Keratinocyte (primary cell): ENCODE data around the gene MYO1C. TPM values are rescaled to one million over a fixed set of nuclear protein-coding genes. Genes with fewer than 3 reads are reported as not detected.

Source experiments
- DNase-seq: peaks from one replicate; pipeline ENCODE4 v3.0.0-alpha.2; 2011; ENCODE audit warnings: low read depth, missing footprints, low spot score
- FAIRE-seq: peaks from 2 replicates; lab custom pipeline; 2011; peaks lifted over from hg19 to GRCh38; lab: Jason Lieb, UNC
- H2AFZ ChIP-seq: 2 replicates; pipeline ENCODE4 v1.6.0; 2012; ENCODE audit warnings: low read length, control low read depth, inconsistent platforms; ENCODE audit not compliant: control insufficient read depth
- H3K27ac ChIP-seq: 2 replicates; pipeline ENCODE4 v1.5.1; 2011; ENCODE audit warnings: low read length; ENCODE audit not compliant: control insufficient read depth, insufficient read depth
- H3K27me3 ChIP-seq: 3 replicates; pipeline ENCODE4 v1.6.0; 2011; ENCODE audit warnings: low read length; ENCODE audit not compliant: control insufficient read depth, insufficient read depth; ENCODE audit errors: extremely low read depth
- H3K36me3 ChIP-seq, 2 experiments: 2 replicates in 1 of 2; 3 replicates in 1 of 2; pipeline ENCODE4 v1.5.1; 2011; ENCODE audit warnings: low read length in 2 of 2, mild to moderate bottlenecking in 1 of 2; ENCODE audit not compliant: control insufficient read depth in 2 of 2, insufficient read depth in 2 of 2; ENCODE audit errors: extremely low read depth in 1 of 2
- H3K4me1 ChIP-seq: 3 replicates; pipeline ENCODE4 v1.5.1; 2011; ENCODE audit warnings: low read length; ENCODE audit not compliant: control insufficient read depth, insufficient read depth; ENCODE audit errors: extremely low read depth
- H3K4me2 ChIP-seq: 3 replicates; pipeline ENCODE4 v1.6.0; 2011; ENCODE audit warnings: low read depth, low read length; ENCODE audit not compliant: control insufficient read depth, insufficient read depth; ENCODE audit errors: extremely low read depth
- H3K4me3 ChIP-seq, 3 experiments: fragments of 200-600 bp in 1 of 3; sonication (generic) in 1 of 3; 2 replicates in 2 of 3; 3 replicates in 1 of 3; pipeline ENCODE4 v1.5.1; 2011 to 2016; ENCODE audit warnings: low read length in 3 of 3, mild to moderate bottlenecking in 3 of 3, control low read depth in 2 of 3, inconsistent platforms in 1 of 3, low read depth in 1 of 3, mixed read lengths in 1 of 3, mixed run types in 1 of 3, moderate library complexity in 1 of 3; ENCODE audit not compliant: control insufficient read depth in 2 of 3, insufficient read depth in 2 of 3; ENCODE audit errors: extremely low read depth in 1 of 3
- H3K79me2 ChIP-seq: 2 replicates; pipeline ENCODE4 v1.6.0; 2012; ENCODE audit warnings: low read length; ENCODE audit not compliant: control insufficient read depth, insufficient read depth
- H3K9ac ChIP-seq: 3 replicates; pipeline ENCODE4 v1.6.0; 2011; ENCODE audit warnings: low read length; ENCODE audit not compliant: control insufficient read depth, insufficient read depth; ENCODE audit errors: extremely low read depth
- H3K9me1 ChIP-seq: 3 replicates; pipeline ENCODE4 v1.6.0; 2011; ENCODE audit warnings: low read length; ENCODE audit not compliant: control insufficient read depth, insufficient read depth; ENCODE audit errors: extremely low read depth
- H3K9me3 ChIP-seq: 2 replicates; pipeline ENCODE4 v1.5.1; 2012; ENCODE audit warnings: low read depth, low read length; ENCODE audit not compliant: control insufficient read depth
- H4K20me1 ChIP-seq: 3 replicates; pipeline ENCODE4 v1.6.0; 2011; ENCODE audit warnings: low read length; ENCODE audit not compliant: control insufficient read depth, insufficient read depth; ENCODE audit errors: extremely low read depth
- EZH2 ChIP-seq: IDR thresholded peaks from one replicate; pipeline ENCODE4 v1.6.1; 2012; ENCODE audit warnings: inconsistent platforms, mild to moderate bottlenecking, low read length, moderate library complexity
- dilution Hi-C: fragments of 300-500 bp; cut with MboI; formaldehyde crosslinking; loops from one replicate; pipeline ENCODE4 v1.7.0; 2020; ENCODE audit warnings: low sequenced_read_pairs; ENCODE audit not compliant: extremely low pct_ligation_motif_present
- polyA plus RNA-seq, 5 experiments: library from polyadenylated mRNA; depleted of rRNA in 3 of 5; stranded (reverse) in 3 of 5; stranded (forward) in 1 of 5; unstranded in 1 of 5; fragments of >200 nt; gene quantifications; 1 replicate in 1 of 5; 2 replicates in 3 of 5; 3 replicates in 1 of 5; pipeline versions ENCODE4 v1.2.1 to v1.2.3, GENCODE V29; 2011 to 2012; ENCODE audit warnings: missing spikeins in 2 of 5, low read depth in 1 of 5, low replicate concordance in 1 of 5
- TF ChIP-seq, protein P1 (sequence below), 3 experiments: IDR thresholded peaks in 1 of 3; conservative IDR thresholded peaks in 1 of 3; optimal IDR thresholded peaks in 1 of 3; 2 replicates in 2 of 3; 3 replicates in 1 of 3; pipeline versions ENCODE3 to v1.5.1; 2011; ENCODE audit warnings: low read length in 3 of 3, mild to moderate bottlenecking in 3 of 3, moderate library complexity in 2 of 3, control low read depth in 1 of 3, inconsistent platforms in 1 of 3; ENCODE audit not compliant: insufficient read depth in 2 of 3; ENCODE audit errors: extremely low read depth in 1 of 3

The MYO1C gene
- polyA plus RNA-seq, 1 donor (not counting 4 experiments of a cell fraction or from before 2014, with no cell fraction given): 101 TPM

DNA sequence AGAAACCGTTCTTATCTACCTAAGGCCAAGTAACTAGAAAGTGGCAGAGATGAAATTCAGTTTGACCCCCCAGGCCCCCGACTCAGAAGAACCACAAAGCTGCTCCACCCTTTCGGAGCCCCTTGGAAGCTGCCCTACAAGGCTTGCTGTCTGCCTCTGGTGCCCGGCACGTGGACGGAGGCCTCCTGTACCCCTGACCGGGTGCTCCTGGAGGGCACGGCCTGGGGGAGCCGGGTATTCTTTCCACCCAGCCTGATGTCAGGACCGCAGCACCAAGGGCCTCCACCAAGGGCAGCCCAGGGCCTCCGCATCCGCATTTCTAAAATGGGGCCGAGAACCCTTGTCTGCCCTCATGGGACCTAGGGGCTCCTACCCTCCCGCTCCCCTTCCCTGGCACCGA lies 21.0 kb downstream of the MYO1C start:
- FAIRE-seq (no peak), DNase-seq (no peak)
- H4K20me1 ChIP-seq: no peaks in the 10 kb centered on the region
- H3K36me3 ChIP-seq: peaks cover 36 to 40% of the 10 kb centered on the region in 2 experiments
- H3K9ac ChIP-seq: no peak overlapping the region
- H3K9me3 ChIP-seq: no peaks in the 10 kb centered on the region
- H3K4me3 ChIP-seq: no peak overlapping the region
- H3K9me1 ChIP-seq: no peaks in the 10 kb centered on the region
- H3K27me3 ChIP-seq: no peaks in the 10 kb centered on the region
- dilution Hi-C loops: no loop called here
- no peaks in the 10 kb centered on the region for H3K4me1 ChIP-seq
- no peak overlapping the region for H3K4me2 ChIP-seq
- H3K79me2 ChIP-seq: no peaks in the 10 kb centered on the region
- no peak for TF ChIP-seq EZH2
- TF ChIP-seq, protein P1, sequence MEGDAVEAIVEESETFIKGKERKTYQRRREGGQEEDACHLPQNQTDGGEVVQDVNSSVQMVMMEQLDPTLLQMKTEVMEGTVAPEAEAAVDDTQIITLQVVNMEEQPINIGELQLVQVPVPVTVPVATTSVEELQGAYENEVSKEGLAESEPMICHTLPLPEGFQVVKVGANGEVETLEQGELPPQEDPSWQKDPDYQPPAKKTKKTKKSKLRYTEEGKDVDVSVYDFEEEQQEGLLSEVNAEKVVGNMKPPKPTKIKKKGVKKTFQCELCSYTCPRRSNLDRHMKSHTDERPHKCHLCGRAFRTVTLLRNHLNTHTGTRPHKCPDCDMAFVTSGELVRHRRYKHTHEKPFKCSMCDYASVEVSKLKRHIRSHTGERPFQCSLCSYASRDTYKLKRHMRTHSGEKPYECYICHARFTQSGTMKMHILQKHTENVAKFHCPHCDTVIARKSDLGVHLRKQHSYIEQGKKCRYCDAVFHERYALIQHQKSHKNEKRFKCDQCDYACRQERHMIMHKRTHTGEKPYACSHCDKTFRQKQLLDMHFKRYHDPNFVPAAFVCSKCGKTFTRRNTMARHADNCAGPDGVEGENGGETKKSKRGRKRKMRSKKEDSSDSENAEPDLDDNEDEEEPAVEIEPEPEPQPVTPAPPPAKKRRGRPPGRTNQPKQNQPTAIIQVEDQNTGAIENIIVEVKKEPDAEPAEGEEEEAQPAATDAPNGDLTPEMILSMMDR (optimal IDR thresholded peaks at IDR 0.05 in 1 of 3, IDR thresholded peaks at IDR 0.05 in 1 of 3, conservative IDR thresholded peaks at IDR 0.05 in 1 of 3; ENCODE audit: extremely low read depth in 1 of 3, insufficient read depth in 2 of 3, low read length in 3 of 3): no peak
- no peak overlapping the region for H2AFZ ChIP-seq
- no peak overlapping the region for H3K27ac ChIP-seq

DNA sequence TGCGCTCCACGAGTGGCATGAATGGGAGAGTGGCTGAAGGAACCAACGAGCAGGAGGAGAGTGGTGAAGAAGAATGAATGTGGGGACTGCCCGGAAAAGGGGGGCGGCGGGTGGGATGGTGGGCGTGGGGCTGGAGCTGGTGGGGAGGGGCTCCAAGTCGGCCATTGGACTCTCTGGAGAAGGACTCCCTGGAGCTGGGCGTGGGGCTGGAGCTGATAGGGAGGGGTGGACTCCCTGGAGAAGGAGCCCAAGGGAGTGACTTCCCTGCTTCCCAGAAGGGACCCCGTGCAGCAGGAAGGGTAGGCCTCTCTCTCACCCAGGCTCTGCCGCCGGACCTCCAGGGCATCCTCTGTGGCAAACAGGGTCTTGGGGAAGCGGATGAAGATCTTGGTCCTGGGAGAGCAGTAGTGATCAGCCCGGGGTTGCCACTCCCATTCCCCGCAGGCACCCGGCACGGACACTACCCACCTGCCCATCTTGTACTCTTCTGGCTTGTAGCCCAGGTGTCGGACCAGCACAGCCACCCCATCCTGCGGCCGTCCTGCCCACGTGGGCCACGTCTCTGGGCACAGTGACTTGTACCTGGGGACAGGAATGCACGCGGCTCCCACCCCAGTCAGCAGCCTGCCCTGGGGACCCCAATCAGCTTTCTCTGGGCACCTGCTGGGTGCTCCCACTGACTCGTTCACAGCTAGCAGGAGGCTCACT lies 21.6 kb downstream of the MYO1C start:
- Histone ChIP-seq H3K9me1 (no peaks in the 10 kb centered on the region), H3K9me3 (no peaks in the 10 kb centered on the region), H3K4me3 (no peak overlapping the region), H3K27me3 (no peaks in the 10 kb centered on the region), H3K9ac (no peak overlapping the region), H3K36me3 (peaks cover 36 to 40% of the 10 kb centered on the region in 2 experiments), H3K27ac (no peak overlapping the region), H3K4me1 (no peaks in the 10 kb centered on the region), H3K79me2 (no peaks in the 10 kb centered on the region), H4K20me1 (no peaks in the 10 kb centered on the region), H3K4me2 (no peak overlapping the region), H2AFZ (no peak overlapping the region)
- FAIRE-seq (no peak), DNase-seq (no peak)
- TF ChIP-seq EZH2: no peak
- TF ChIP-seq, protein P1 (optimal IDR thresholded peaks at IDR 0.05 in 1 of 3, IDR thresholded peaks at IDR 0.05 in 1 of 3, conservative IDR thresholded peaks at IDR 0.05 in 1 of 3; ENCODE audit: extremely low read depth in 1 of 3, insufficient read depth in 2 of 3, low read length in 3 of 3): no peak
- dilution Hi-C loops: no loop called here
